Fibroblast of skin of left quadriceps (primary cell): ENCODE measurements around the gene BAHCC1.
"Not testable (repeated sequence)": the region's sequence is repeated elsewhere in the genome, so short reads cannot be mapped to it uniquely, and the experiment has no call there.

Source experiments
- DNase-seq, 2 experiments: peaks; one replicate each; pipeline ENCODE4 v3.0.0-alpha.2; 2013; ENCODE audit warnings: low read depth in 2 of 2

Gene BAHCC1

DNA sequence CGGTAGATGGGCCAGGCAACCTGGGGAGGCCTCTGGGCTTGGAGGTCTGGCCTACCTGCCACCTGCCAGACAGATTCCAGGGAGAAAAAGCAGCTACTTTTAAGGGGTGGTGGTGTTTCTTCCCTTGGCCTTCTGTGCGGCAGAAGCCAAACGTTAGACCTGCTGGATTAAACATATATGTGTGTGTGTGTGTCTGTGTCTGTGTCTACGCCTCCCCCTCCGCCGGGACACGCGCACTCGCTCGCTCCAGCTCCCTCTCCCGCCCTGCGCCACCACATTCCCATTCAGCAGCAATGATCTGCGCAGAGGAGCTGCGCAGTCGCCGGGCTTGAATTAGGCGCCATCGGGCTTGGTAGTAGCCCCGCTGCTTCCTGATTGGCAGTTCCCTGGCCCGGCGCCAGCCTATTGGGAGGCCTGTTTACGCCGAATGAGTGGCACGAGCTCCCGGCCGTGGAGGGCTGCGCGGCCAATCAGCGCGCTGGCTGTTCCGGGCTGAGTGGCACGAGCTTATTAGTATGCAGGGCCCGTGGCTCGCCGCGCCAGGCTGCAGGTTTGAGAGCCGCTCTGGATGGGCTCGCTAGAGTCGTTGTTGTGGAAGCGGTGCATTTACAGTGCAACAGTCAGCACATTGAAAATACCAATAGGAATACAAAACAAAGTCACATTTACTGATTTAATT lies at the start of gene BAHCC1:
Gene BAHCC1 (plus strand): TSS at position 537 of the 679 bp plus-strand sequence. CDS start 4,283 bp downstream, outside the sequence.
- peak; percentile 100 for DNase-seq

DNA sequence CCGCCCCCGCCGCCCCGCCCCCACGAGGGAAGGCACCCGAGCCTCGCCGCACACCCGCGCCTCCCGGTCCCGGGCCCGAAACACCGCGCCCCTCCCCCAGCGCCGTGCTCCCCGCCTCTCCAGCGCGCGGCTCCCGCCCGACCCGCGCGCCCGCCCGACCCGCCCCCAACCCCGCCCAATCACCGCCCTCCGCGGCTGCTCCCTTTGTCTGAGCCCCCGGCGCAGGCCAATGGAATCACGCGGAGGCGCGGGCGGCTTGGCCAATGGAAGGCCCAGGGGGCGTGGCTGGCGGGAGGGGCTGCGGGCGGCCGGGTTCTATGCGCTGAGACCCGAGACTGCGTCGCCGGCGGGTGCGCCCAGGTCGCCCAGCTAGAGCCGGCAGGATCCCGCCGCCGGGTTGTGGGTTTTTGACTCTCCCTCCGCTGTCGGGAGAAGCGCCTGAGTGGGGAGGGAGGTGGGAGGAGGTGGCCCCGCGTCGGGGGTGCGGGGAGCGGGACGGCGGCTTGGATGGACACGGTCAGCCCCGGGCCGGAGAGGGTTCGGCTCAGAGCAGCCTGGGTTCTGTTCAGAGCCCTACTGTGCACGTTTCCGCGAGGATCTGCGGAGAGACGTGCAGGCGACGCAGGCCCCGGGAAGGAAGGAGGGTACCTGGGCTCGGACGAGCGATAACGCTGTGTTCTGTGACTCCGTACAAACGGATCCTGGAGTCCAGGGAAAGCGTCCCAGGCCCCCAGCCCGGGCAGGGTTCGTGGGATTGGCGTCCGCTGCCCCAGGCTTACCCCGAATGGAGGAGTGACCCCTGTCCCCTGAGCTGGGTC lies 49.0 kb upstream of the BAHCC1 start:
- peak; percentile 95 to 96 for DNase-seq

DNA sequence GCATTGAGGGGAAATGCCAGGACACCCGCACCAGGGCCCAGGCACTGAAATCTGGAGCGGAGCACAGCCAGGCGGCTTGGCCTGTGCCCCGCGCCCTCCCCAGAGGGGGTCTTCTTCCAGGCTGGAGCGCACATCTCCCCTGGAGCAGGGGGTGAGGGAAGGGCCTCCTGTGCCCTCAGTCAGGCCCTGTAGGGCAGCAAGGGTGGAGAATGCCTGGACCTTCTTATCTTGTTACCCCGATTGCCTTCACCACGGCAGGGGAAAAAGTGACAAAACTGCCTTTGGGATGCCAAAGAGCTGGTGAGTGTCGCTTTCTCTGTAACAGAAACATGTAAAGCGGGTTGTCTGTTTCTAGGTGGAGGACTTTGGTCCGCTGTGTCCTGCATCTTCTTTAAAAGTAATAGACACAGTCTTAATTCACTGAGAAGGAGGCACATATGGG lies 48.3 kb upstream of the BAHCC1 start:
- no peak for DNase-seq

DNA sequence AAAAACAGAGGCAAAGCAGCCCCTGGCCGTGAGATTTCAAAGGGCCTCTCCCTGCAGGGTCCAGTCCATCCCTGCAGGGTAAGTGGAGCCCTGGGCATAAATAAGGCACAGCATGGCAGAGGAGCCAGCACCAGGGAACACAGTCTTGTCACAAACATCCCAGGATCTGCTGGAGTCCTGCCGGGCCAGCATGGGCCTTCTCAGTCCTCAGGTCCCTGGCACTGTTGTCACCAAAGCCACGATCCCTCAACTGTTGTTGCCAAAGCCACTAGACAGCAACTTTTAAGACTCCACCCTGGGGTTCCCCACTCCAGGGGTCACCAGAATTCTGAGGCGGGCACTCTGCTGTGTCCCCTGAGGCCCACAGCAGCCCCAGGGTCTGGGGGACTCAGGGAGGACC lies 47.8 kb upstream of the BAHCC1 start:
- no peak for DNase-seq

DNA sequence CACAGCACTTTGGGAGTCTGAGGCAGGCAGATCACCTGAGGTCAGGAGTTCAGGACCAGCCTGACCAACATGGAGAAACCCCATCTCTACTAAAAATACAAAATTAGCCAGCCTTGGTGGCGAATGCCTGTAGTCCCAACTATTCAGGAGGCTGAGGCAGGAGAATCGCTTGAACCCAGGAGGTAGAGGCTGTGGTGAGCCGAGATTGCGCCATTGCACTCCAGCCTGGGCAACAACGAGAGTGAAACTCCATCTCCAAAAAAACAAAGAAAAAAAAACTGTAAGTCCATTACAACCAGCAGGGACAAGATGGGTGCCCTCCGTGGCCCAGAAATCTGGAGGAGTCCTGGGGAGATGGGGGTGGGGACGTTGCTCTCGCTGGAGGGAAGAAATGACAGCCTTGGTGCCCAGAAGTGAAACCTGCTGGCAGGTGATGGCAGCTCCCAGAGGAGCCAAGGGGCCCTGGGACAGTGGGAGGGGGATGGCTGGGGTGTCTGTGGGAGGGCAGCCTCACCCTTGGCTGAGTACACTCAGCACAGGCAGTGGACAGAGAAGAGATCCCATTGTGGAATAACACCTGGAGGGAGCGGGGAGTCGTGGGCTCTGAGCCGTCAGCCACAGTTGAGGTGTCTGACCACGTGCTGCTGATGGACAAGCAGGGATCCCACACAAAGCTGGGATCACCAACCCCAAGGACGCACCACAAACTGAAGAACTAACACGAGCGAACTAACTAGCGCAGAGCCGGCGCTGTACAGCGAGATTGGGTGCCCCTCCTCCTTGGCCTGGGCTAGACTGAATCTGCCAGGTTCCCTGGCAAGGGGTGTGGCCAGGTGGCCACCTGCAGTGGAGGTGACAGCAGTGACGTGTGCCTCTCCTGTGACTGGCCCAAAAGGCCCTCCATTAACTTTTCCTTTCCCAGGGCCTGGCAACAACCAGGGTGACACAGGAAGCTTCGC lies 46.9 kb upstream of the BAHCC1 start:
- no peak for DNase-seq

DNA sequence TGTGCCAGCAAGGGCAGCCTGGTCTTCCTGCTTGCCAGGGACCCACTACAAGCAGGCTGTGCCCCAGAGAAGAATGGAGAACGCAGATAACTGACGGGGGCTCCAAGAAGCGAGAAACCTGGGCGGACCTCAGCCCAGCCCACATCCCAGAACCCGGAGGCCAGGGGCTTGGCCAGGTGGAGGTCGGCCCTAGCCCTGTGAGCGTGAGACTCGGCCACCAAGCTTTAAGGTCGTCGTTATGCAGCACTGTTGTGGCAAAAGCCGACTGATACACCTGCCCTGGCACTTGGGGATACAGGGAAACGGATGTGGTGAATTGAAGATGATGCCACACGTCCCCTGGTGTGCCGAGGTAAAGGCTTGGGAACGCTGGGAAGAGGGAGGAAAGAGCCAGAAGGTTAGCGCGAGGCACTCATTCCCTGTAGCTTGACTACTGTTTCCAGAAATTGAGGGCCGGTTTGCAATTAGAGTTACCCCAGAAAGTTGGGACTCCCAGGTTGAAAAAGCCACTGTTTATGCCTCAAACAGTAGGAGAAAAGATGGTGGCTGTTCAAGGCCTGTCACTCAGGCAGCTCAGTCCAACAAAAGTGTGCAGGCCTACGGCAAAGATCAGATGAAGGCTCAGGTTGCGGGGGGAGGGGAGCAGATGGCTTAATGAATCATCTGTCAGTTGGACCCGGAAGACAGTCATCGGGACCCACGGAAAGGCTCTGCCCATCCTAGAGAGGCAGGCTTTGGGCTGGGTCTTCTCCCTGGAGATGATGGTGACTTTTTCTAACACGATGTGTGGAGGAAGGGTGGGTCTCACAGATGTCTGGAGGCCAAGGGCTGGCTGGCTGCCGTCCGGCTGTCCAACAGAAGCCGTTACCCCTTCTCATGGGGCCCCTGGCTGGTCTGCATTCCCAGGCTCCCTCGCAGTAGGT lies 45.6 kb upstream of the BAHCC1 start:
- DNase-seq, result no peak

DNA sequence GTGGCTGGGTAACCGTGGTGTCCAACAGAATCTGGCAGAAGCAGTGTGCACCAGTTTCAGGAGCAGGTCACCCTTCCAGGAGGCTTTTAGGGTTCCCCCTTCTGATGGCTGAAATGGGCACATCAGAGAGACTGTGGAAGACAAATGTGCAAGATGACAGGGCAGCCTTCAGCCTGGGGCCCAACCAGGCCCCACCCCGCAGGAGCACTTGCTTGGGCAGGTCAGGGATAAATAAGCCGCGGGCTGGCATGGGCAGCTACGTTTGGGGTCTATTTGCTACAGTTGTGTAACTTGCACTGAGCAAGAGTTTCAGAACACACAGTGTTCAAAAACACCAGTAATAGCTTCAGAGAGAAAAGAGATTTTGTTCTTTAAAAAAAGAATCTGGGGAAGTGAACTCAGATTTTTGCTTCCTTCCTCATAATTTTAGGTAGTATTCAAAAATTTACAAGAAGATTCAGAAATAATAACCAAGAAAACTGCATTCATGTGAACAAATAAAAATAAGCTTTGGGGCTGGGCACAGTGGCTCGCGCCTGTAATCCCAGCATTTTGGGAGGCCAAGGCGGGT lies 44.9 kb upstream of the BAHCC1 start:
- DNase-seq, result no peak

DNA sequence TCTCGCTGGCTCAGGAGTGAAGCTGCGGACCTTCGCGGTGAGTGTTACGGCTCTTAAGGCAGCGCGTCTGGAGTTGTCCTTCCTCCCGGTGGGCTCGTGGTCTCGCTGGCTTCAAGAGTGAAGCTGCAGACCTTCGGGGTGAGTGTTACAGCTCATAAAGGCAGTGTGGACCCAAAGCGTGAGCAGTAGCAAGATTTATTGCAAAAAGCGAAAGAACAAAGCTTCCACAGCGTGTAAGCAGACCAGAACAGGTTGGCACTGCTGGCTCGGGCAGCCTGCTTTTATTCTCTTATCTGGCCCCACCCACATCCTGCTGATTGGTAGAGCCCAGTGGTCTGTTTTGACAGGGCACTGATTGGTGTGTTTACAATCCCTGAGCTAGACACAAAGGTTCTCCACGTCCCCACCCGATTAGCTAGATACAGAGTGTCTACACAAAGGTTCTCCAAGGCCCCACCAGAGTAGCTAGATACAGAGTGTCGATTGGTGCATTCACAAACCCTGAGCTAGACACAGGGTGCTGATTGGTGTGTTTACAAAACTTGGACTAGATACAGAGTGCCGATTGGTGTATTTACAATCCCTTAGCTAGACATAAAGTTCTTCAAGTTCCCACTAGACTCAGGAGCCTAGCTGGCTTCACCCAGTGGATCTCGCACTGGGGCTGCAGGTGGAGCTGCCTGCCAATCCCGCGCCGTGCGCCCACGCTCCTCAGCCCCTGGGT lies 43.8 kb upstream of the BAHCC1 start:
- not testable (repeated sequence) for DNase-seq

DNA sequence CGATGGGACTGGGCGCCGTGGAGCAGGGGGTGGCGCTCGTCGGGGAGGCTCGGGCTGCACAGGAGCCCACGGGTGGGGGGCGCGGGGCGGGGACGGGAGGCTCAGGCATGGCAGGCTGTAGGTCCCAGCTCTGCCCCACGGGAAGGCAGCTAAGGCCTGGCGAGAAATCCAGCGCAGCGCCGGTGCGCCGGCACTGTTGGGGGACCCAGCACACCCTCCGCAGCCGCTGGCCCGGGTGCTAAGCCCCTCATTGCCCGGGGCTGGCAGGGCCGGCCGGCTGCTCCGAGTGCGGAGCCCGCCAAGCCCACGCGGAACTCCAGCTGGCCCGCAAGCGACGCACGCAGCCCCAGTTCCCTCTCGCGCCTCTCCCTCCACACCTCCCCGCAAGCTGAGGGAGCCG lies 43.2 kb upstream of the BAHCC1 start:
- not testable (repeated sequence) for DNase-seq

DNA sequence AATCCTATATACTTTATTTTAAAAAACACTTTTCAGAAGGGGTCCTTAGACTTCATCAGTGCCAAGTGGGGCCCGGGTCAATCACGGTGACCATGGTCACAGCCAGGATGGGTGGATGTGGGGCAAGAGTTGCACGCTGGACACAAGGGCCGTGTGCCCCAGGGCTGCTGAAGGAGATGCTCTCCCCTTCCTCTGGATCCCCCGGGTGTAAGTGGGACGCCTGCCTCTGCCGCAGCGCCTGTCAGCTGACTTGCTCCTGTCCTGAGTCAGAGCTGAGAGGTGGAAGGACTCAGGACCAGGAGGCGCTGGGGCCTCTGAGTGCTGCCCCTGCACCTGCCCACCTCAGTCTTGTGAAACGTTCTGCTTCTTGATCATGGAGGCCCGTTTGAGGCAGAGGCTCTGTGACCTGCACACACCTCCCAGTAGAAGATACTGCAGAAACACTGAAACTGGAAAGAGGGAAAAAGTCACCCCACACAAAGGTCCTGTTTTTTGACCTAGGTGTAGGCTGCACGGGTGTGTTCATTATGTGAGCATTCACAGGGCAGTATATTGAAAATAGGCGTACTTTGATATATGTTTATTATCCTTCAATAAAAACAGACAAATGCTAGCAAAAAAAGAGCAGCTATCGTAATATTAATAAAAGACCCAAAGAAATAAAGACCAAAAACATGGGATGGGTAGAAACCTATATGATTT lies 40.9 kb upstream of the BAHCC1 start:
- DNase-seq, result no peak

DNA sequence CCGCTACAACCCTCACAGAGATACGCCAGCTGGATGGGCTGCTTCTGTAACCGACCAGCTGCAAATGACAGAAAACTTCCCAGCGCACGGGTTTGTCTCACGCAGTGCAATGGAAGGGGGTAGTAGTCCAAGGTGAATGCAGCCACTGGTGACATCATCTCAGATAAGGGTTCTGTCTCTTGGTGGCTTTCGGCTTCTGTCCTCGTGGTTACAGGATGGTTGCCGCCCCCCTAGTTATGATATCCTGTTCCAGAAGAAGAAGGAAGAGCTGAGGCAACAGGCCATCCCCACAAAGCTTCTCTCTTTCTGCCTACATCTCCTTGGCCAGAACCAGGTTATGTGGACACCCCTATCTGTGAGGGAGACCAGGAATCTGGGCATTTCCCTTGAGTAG lies 40.3 kb upstream of the BAHCC1 start:
- DNase-seq, result no peak

DNA sequence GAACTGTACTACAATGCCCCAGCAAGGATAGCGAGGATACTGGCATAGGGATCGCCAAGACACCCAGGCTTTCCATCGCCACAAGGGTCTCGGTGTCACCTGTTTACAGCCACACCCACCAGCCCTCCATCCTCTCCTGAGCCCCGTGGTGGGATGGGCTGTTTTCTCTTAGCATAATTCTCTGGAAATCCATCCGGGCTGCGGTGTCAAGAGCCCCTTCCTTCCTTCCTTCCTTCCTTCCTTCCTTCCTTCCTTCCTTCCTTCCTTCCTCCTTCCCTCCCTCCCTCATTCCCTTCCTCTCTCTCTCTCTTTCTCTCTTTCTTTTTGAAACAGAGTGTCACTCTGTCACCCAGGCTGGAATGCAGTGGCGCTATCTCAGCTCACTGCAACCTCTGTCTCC lies 36.0 kb upstream of the BAHCC1 start:
- DNase-seq, result no peak

DNA sequence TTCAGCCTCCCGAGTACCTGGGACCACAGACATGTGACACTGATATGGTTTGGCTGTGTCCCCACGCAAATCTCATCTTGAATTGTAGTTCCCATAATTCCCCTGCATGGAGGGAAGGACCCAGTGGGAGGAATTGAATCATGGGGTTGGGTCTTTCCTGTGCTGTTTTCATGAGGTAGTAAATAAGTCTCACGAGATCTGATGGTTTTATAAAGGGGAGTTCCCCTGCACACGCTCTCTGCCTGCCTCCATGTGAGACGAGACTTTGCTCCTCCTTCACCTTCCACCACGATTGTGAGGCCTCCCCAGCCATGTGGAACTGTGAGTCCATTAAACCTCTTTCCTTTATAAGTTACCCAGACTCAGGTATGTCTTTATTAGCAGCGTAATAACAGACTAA lies 33.3 kb upstream of the BAHCC1 start:
- DNase-seq, result not testable (repeated sequence)

DNA sequence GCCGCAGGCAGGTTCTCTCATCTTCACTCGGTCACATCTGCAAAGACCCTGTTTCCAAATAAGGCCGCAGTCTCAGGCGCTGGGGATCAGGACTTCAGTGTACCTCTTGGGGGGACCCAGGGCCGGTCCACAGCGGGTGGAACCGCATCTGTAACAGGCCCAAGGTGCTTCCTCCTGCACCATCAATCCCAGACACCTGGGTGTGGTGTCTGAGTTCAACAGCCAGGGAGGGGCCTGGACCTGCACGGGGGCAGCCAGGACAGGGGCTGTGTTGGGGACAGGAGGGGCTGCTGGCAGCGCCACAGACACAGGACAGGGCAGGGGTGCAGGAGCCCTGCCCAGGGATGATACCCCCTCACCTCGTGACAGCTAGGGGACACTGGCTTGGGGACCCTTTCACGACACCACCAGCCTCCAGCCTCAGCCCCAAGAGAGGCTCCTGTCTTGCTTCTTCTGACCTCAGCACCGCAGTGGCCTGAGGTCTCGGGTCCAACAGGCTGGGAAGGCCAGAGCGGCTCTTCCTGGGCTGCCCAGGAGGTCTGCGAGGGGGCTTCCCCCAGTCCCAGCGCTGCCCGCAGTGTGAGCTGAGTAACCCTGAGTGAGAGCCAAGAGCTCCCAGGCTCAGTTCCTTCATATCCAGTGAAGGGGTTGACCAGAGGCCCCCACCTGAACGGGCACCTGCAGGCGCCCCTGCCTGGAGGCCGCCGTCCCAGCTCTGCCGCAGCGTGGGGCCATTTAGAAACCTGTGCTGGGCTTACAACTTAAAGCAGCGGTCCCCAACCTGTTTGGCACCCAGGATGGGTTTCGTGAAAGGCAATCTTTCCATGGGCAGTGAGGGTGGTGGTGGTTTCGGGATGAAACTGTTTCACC lies 30.7 kb upstream of the BAHCC1 start:
- DNase-seq, result no peak

DNA sequence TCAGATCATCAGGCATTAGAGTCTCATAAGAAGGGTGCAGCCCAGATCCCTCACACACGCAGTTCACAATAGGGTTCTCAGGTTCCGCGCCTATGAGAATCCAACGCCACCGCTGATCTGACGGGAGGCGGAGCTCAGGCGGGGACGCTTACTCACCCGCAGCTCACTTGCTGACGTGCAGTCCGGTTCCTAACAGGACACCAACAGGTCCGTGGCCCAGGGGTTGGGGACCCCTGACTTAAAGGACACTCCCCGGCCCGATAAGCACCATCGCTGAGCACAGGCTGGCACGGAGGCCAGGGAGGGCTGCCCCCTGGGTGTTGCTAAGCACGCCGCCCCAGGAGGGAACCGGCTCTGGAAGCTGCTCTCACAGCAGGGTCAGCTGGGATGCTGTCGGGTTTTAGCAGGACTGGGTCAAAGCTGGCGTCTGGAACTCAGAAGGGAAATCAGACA lies 30.1 kb upstream of the BAHCC1 start:
- DNase-seq, result no peak

DNA sequence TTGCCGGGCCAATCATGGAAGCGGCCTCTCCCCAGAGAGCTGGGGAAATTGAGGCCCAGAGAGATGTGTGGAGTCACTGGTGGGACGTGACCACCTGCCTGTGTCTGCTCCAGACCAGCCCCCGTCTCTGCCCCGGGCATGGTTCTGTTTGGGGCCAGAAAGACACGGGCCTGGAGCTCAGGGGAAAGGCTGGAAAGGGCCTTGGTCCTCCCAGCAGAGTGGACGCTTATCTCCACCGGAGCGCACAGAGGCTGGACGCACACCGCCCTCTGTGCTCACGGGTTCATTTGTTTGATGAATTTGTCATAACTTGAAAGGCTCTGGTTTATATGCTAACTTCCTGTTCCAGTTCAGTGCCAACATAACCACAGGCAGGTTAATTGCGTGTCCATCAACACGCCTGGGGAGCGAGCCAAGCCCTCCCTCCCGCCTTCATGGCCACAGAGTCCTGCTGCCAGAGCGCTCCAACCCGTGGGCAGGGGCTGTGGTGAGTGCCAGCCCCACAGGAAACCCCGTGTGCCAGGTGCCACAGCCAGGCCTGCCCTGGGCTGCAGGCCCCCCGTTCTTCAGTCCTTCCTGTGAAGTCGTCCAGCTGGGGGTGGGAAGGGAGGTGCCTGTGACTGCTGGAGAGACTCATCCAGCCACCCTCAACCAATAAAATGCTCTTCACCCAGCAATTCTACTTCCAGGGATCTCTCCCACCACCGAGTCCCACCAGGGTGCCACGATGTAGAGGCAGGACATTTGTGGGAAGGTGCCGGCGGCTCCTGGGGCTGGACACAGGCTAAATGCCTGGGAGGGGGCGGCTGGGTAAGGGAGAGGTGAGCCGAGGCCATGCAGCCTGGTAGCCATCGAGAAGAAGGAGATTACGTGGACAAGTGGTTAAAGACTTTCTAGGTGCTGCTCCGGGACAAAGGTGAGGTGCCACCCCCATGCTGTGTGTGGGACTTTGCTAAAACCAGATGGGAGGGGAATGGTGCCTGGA lies 29.4 kb upstream of the BAHCC1 start:
- DNase-seq, result no peak

DNA sequence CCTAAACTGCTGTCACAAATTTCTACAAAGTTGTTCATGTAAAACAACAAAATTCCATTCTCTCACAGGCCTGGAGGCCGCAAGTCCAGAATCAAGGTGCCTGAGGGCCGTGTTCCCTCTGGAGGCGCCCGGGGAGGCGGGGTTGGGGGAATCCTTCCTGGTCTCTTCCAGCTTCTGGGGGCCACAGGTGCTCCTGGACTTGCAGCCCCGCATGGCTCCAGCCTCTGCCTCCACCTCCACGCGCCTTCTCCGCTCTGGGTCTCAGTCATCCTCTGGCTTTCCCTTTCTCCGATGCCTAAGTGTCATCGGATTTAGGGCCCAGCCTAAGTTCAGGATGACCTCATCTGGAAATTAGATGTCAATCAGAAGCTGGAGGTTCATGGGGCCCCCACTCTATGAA lies 28.6 kb upstream of the BAHCC1 start:
- DNase-seq, result no peak
